Tongue (tissue), 2 donors: ENCODE measurements around the gene LMBR1L. TPM values are rescaled to one million over a fixed set of nuclear protein-coding genes. Genes with fewer than 3 reads are reported as not detected.
"Not testable (repeated sequence)": the region's sequence is repeated elsewhere in the genome, so short reads cannot be mapped to it uniquely, and the experiment has no call there.

Source experiments
- DNase-seq: peaks from one replicate; pipeline ENCODE4 v3.0.0-alpha.2; 2015
- total RNA-seq: library from RNA; depleted of rRNA; stranded (reverse); fragments of >200 nt; gene quantifications from one replicate; pipeline ENCODE4 v1.2.3, GENCODE V29; 2014

LMBR1L gene
- total RNA-seq, 1 donor from 2014 or later: 39.8 TPM

DNA sequence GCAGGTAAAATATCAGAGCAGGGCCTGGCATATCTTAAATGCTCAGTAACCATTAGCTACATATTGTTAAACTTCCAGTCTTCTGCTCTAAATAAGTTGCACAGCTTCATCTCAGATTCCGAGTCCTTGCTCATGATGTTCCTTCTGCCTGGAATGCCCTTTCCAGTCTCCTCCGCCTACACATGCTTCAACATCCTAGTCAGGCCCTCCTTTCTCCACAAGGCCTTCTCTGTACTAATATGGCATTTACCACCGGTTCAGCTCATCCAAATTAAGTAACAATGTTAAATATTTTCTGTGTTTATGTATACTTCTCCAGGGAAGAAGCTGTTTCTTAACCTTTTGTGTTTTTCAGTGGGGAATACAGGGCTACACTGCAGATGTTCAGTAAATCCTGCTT, 24.5 kb downstream of the LMBR1L start:
- DNase-seq: no peak

DNA sequence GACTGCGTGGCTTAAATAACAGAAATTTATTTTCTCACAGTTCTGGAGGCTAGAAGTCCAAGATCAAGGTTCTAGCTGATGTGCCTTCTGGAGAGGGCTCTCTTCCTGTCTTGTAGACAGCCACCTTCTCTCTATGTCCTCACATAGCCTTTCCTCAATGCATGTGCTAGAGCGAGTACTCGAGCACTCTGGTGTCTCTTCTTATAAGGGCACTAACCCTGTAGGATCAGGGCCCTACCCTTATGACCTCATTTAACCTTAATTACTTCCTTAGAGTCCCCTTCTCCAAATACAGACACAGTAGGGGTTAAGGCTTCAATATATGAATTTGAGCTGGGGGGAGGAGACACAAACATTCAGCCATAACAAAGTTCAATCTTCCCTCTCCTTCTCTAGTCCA, 26.2 kb downstream of the LMBR1L start:
- DNase-seq: no peak

GRCh38 chr12:49079793-49080192, 30.9 kb downstream of the LMBR1L start:
- peak; percentile 93 for DNase-seq

DNA sequence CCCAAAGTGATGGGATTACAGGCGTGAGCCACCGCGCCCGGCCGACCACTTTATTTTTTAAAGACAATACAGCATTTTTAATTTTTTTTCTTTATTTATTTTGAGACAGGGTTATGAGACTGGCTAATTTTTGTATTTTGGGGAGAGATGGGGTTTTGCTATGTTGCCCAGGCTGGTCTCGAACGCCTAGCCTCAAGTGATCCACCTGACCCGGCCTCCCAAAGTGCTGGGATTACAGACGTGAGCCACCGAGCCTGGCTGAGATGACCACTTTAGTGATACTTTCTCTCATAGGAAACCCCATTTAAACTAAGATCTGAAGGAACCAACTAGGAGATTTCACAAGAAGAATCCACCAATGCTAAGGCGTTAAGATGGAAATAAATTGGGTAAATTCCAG, 39.7 kb downstream of the LMBR1L start:
- no peak for DNase-seq

DNA sequence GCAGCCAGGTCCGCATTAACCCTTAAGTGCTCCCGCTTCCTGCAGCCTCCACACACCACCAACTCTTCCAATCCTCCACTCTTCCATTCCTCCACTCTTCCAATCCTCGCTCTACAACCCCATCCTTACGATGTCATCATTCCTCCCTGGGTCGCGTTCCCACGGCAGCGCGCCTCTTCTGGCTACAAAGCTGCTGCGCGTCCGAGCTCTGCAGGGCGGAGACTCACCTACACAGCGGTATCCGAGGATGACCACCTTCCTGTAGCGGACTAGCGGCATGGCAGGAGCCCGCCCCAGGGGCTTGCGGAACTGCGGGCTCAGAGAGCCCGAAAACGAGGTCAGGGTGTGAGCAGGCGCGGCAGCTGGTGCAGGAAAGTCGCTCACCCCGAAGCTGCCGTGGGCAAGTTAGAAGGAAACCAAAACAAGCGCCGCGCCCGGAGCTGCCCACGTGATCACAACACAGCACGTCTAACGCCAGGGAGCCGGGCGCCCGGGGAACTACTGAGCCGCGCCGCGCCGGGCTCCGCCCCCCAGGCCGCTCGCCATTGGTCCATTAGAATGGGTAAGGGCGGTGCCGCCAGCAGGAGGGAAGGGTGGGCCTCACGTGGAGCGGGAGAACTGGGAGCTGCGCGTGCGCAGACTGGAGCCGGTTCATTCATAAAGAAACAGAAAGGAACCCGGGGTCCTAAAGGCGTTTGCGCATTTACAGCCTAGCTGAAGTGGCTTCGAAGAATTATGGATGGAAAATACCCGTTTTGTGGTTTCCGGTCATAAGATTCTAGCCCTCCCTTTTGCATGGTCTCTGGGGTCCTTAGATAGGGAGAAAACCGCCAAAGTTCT, 40.9 kb downstream of the LMBR1L start, which contains the start of gene RHEBL1:
Gene RHEBL1 (minus strand): TSS at position 473 of the 840 bp plus-strand sequence. CDS start 194 bp downstream, at position 279.
- peak; percentile 99 for DNase-seq

DNA sequence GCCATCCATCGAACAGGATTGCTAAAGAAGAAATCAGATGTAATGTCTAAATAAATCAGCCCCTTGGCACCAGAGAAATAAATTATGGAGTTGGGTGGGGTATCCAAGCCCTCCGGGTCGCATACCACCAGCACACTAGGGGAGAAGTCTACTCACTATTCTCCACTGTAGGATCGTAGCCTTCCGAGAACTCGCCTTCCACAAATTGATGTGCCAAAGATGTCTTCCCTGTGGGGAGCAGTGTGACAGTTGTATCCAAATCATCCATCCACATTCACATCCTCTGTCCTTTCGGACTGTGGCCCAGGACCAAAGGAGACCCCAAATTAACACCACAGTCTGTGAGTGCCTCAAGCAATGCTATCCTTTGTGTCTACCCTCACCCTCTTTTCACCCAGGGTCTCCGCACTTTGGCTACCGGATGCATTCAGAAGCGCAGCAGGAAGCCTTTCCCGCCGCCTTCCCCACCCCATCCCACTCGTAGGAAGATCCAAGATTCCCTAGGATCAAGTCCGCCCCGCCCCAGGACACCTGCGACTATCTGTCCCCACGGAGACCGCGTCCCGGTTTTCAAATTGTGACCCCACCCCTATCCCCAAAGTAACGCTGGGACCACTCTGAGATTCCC, 41.7 kb downstream of the LMBR1L start:
- DNase-seq: no peak

DNA sequence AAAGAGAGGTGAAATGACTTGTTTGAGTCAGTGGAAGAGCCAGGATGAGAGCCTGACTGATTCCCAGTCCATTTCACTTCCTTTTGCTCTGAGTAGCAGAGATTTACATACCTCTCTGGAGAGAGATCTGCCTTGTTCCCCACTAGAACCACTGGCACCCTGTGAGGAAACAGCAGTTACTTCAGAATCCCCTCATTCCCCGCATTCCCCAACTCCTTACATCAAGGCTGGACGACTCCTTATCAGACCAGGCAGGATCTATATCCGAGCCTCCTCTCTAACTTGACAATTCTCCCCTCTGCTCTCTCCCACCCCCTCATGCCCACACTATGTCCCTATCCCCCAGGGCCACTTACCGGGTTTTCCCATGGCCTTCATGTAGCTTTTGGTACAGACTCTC, 44.5 kb downstream of the LMBR1L start:
- no peak for DNase-seq

GRCh38 chr12:49064767-49065152, 45.9 kb downstream of the LMBR1L start:
- DNase-seq: no peak

DNA sequence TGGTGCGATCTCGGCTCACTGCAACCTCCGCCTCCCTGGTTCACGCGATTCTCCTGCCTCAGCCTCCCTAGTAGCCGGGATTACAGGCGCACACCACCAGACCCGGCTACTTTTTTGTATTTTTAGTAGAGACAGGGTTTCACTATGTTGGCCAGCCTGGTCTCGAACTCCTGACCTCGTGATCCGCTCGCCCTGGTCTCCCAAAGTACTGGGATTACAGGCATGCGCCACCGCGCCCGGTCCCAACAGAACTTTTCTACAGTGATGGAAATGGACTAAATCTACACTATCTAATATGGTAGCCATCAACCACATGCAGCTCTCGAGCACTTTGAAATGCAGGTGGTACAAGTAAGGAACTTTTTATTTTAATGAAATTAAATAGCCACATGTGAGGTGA, 48.7 kb downstream of the LMBR1L start:
- not testable (repeated sequence) for DNase-seq

GRCh38 chr12:49061157-49061650, 49.4 kb downstream of the LMBR1L start:
- no peak for DNase-seq

GRCh38 chr12:49060237-49061156, 50.1 kb downstream of the LMBR1L start, which contains the start of gene KMT2D:
Gene KMT2D (minus strand): TSS chr12:49060794. CDS start chr12:49055324, 5,470 bp downstream.
- DNase-seq: peak; percentile 98

DNA sequence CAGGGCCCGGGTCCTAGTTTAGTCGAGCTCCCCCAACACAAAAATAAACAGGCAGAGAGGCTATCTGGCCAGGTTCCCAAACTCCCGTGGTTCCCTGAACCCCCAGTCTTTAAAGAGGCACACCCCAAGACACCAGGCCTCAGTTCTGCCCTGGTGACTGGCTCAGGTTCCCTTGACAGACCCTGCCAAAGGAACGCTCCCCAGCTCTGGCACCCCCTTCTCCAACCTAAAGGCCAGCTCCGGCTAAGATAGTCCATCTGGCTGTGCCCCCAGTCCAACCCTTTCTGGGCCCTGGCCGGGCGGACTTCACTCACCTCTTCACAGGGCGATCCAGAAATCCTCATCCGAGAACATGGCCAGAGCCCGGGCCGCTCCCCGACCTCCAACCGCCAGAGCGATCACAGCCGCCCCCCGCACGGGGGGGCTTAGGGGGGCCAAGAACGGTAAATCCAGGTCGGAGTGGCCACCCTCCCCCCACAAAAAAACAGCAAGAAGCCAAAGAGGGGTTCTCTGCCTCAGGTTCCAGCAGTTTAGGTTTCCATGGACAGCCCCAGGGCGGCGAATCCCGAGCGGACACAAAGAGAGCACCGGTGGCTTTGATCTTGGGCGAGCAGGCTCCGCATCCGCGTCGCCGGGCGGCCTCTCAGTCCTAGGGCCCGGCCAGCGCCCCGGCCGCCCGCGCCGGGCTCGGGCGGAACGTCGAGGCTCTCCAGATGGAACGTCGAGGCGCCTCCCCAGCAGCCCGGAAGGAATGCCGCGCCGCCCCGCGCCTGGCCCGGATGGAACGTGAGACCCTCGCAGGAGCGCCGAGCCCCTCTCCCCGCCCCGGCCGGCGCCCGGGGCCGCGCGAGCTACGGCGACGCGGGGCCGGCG, 51.1 kb downstream of the LMBR1L start:
- peak; percentile 17 for DNase-seq

DNA sequence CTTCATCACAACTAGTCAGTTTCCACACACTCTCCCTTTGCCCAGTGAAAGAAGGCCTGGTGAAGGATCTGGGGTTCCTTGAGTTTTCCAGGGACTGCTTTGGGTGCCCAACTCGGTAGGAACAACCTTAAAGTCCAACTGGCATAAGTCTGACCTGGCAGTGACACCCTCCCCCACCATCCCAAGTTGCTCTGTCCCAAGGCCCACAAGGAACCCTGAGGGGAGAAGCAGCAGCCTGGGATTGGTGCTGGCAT, 51.7 kb downstream of the LMBR1L start:
- DNase-seq: no peak

DNA sequence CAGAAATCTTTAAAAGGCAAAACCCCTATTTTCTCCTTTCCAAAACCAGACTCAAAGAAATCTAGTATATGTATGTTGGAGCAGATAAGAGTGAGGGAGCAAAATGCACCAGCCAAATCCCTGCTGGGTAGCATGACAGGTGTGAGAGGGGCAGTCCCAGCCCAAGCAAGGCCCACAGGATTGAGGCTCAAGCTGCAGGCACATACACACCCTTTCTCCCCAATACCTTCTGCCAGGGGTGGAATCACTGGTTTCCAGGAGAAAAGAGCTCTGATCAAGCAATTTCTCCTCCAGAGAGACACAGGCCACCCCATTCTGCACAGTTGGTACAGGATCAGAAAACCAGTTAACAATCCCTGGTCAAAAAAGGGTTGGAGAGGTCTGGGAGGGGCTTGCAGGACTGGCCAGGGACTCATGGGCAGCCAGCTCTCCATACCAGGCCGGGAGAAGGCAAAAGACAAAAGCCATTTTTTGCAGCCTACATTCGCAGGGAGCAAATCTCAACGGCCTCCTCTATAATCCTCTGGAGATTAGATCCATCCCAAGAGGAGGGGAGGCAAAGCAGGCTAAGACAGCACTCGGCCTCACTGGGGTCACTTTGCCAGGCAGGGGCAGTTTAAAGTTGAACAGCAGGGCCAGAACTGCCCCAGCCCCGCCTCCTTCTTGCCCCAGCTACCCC, 52.1 kb downstream of the LMBR1L start:
- DNase-seq: peak; percentile 18

DNA sequence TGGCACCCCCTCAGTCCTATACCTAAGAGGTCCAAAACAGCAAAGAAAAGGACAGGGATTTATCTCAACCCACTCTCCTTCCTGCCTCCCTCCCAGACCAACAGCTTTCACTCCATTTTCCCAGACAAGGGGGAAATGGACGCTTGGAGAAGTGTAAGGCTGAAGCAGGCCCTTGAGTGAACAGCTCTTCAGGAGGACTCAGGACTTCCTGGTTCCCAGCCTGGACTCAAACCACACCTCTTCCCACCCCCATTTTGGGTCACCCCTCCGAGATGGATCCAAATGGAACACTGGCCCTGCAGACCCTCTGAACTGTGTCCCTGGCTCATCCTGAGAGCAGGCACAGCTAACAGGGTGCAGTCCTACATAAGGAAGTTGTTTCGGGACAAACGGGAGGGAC, 52.8 kb downstream of the LMBR1L start:
- DNase-seq: no peak

GRCh38 chr12:49055978-49056754, 54.5 kb downstream of the LMBR1L start:
- peak; percentile 71 for DNase-seq

DNA sequence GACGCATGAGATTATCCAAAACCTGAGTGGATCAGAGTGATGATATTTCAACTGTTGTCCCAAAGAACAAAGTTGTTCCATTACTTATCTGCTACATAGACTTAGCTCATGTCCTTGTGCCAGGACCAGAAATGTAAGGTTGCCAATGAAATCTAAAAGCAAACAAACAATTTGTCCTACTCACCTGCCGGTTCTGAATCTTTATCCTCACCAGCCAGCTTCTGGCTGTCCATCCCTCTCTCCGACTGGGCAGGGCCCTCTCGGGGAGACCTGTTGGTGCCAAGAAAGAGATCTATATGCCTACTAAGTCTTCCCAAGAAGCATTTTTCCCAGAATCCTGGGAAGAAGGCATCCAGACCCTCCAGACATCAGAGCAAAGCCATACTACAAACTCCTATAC, 55.6 kb downstream of the LMBR1L start:
- no peak for DNase-seq

- DNase-seq: no peak
These were observed 56.1 kb downstream of the LMBR1L start for GRCh38 chr12:49054524-49054923.

DNA sequence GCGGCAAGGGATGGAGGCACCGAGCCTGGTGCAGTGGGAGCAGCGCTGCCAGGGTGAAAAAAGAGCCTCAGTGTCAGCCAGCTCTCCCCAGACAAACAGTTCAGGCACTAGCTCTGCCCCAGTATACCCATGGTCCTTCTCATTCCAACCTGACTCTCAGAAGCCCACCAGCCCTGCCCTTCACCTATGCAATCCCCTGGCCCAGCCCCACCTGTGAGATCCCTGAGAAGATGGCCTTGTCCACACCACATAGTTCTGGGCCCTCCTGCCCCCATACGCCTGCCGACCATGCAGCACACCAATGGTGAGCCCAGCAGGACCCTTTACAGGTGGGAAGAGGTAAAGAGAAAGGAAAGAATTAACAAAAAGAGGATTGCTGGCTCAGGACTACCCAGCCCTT, 56.6 kb downstream of the LMBR1L start:
- DNase-seq: no peak
